SK-N-SH (cell line): Measurements from ENCODE around the gene NR5A2.

ENCODE experiments used
- CTCF ChIP-seq: fragments of 200-600 bp; sonication (generic); IDR thresholded peaks from 2 replicates; pipeline ENCODE4 v1.6.1; 2017; ENCODE audit warnings: antibody characterized with exemption, mild to moderate bottlenecking, moderate library complexity
- EP300 ChIP-seq, 2 experiments: IDR thresholded peaks; 2 replicates each; pipeline versions ENCODE4 v1.4.0 to v1.6.1; 2012; ENCODE audit warnings: borderline replicate concordance in 1 of 2, low read depth in 1 of 2, low read length in 1 of 2
- EZH2phosphoT487 ChIP-seq: fragments of 200-600 bp; sonication (generic); IDR thresholded peaks from 2 replicates; pipeline ENCODE4 v1.6.1; 2017; ENCODE audit warnings: low read depth, mixed run types, mild to moderate bottlenecking, antibody characterized with exemption, moderate library complexity, borderline replicate concordance
- GABPA ChIP-seq: IDR thresholded peaks from 2 replicates; pipeline ENCODE4 v1.4.0; 2012; ENCODE audit warnings: low read depth, mild to moderate bottlenecking
- TAF1 ChIP-seq: IDR thresholded peaks from 2 replicates; pipeline ENCODE4 v1.6.1; 2012; ENCODE audit warnings: low read depth, mild to moderate bottlenecking, low read length, moderate library complexity, borderline replicate concordance
- YY1 ChIP-seq: IDR thresholded peaks from 2 replicates; pipeline ENCODE4 v1.4.0; 2012; ENCODE audit warnings: low read depth, mild to moderate bottlenecking

- TF ChIP-seq CTCF (no peak), EP300 (IDR thresholded peaks at IDR 0.05; ENCODE audit: borderline replicate concordance in 1 of 2, low read depth in 1 of 2, low read length in 1 of 2) (no peak), EZH2phosphoT487 (no peak), GABPA (no peak), YY1 (no peak), TAF1 (no peak)
Measured at GRCh38 chr1:200207711-200208126, 180.2 kb downstream of the NR5A2 start.
